H7 (cell line): ENCODE results near the gene BLVRA. TPM values are rescaled to one million over a fixed set of nuclear protein-coding genes. Genes with fewer than 3 reads are reported as not detected.

Experiments used
- DNase-seq: peaks from one replicate; pipeline ENCODE4 v3.0.0; 2012
- H3K27me3 ChIP-seq: 2 replicates; pipeline ENCODE4 v1.6.0; 2011; ENCODE audit warnings: mild to moderate bottlenecking, low read length; ENCODE audit not compliant: control insufficient read depth, insufficient read depth
- H3K36me3 ChIP-seq: replicated peaks from 2 replicates; pipeline ENCODE4 v1.5.1; 2011; ENCODE audit warnings: low read length; ENCODE audit not compliant: control insufficient read depth, insufficient read depth
- H3K4me3 ChIP-seq: 2 replicates; pipeline ENCODE4 v1.5.1; 2011; ENCODE audit warnings: low read depth, mild to moderate bottlenecking, control low read depth, low read length, moderate library complexity; ENCODE audit not compliant: insufficient read depth
- total RNA-seq: library from RNA; depleted of rRNA; stranded (reverse); fragments of >200 nt; shearing (Covaris generic); gene quantifications from 2 replicates; pipeline ENCODE4 v1.2.3, GENCODE V29; 2014; rRNA removed

The BLVRA gene
- total RNA-seq, 1 experiment from 2014 or later = 18.1 TPM

DNA sequence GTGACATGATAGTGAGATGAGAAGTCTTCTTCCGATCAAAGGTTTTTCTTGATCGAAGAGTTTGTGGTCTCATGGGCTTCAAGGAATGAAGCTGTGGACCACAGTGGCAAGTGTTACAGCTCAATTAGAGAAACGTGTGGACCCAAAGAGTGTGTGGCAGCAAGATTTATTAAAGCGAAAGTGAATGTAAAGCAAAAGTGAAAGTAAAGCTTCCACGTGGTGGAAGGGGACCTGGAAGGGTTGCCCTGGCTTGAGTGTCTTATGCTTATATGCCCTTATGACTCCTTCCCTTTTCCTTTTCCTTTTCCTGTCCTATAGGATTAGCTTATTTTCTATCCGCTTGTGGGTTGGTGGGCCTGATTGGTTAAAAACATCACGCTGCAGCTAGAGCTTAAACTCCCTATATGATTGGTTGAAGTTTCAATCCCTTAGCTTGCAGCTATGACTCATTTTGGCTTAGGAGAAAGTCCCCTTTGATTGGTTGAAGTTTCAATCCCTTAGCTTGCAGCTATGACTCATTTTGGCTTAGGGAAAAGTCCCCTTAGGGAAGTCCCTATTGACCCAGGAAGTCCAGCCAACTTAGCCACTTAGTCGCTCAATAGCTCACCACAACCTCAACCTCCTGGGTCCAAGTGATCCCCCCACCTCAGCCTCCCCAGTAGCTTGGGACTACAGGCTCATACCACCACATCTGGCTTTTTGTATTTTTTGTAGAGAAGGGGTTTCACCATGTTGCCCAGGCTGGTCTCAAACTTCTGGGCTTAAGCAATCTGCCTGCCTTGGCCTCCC lies 76.2 kb downstream of the BLVRA start:
- DNase-seq = no peak
- Histone ChIP-seq H3K36me3 (no peaks in the 10 kb centered on the region), H3K27me3 (no peaks in the 10 kb centered on the region), H3K4me3 (no peak overlapping the region)

DNA sequence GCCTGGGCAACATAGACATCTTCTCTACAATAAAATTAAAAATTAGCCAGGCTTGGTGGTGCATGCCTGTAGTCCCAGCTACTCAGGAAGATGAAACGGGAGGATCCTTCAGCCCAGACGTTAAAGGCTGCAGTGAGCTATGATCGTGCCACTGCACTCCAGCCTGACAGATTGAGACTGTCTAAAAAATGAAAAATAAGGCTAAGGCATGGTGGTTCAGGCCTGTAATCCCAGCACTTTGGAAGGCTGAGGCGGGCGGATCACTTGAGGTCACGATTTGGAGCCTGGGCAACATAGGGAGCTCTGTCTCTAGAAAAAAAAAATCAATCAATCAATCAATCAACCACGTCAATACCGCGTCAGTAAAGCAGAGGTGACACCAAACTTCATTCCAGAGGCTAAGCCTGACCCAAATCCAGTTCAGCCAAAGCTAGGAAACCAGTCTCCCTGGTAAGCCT lies 79.8 kb downstream of the BLVRA start:
- Histone ChIP-seq H3K36me3 (no peaks in the 10 kb centered on the region), H3K27me3 (no peaks in the 10 kb centered on the region), H3K4me3 (no peak overlapping the region)
- DNase-seq = no peak

DNA sequence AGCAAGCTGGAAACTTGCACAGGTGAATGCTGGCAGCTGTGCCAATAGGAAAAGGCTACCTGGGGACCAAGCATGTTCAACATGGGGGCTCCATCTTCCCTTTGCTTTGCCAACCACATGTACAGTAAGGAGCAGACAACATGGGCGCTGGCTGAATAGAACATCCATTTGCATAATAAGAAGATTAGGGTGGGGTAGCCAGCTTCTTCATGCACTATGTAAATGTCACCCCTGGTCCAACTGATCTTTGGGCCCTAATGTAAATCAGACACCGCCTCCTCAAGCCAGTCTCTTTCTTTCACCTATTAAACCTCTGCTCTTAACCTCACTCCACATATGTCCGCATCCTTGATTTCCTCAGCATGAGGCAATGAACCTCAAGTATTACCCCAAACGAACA lies 84.8 kb downstream of the BLVRA start:
- DNase-seq = no peak
- no peak overlapping the region for H3K4me3 ChIP-seq
- no peaks in the 10 kb centered on the region for H3K36me3 ChIP-seq
- H3K27me3 ChIP-seq = no peaks in the 10 kb centered on the region

DNA sequence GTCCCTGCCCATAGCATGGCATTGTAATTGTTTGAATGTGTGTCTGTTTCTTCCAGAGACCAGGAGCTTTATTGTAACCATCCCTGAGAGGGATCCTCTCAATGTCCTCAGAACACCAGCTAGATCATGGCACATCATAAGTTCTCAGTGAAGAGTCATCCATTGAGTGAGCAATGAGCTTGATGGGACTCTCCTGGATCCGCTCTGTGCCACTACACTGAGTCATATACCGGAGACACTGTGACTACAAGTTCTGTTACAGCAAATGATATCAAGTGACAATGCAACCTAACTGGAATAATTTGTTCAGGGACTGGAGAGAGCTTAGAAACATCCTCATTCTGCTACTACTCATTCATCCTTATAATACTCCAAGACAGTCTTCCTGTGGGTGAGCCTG lies 85.8 kb downstream of the BLVRA start:
- H3K27me3 ChIP-seq = no peaks in the 10 kb centered on the region
- no peaks in the 10 kb centered on the region for H3K36me3 ChIP-seq
- no peak for DNase-seq
- no peak overlapping the region for H3K4me3 ChIP-seq

DNA sequence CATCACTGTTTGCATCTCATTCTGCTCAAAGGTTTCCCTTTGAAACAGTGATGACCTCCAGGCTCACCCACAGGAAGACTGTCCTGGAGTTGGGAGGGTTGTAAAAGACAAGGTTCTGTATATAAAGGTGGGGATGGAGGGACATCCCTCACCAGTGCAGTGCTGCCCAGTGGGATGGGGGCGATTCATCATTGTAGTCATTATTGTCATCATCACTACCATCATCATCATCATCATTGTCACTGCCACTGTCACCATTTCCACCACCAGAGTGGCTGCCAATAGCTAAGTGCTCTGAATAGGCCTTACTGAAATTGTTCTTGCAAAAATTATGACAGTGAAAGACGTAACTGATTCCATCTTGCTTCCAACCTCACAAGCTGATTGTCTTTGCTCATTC lies 86.2 kb downstream of the BLVRA start:
- Histone ChIP-seq H3K4me3 (no peak overlapping the region), H3K36me3 (no peaks in the 10 kb centered on the region), H3K27me3 (no peaks in the 10 kb centered on the region)
- DNase-seq = no peak

DNA sequence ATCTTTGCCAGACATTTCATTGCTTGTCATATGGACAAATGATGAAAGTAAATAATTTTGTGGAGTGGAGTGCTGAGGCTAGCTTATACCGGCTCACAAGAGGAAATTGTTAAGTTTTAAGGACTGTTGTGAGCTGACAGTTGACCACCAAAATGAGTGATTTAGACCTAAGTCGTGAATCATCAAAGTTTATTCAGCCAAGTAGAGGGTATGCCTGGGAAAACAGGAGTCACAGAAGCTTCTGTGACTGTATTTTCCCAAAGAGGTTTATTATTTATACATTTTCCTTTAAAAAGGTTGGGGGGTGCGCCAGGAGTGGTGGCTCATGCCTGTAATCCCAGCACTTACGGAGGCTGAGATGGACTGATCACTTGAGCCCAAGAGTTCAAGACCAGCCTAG lies 89.0 kb downstream of the BLVRA start:
- Histone ChIP-seq H3K36me3 (no peaks in the 10 kb centered on the region), H3K27me3 (no peaks in the 10 kb centered on the region), H3K4me3 (no peak overlapping the region)
- DNase-seq = no peak

DNA sequence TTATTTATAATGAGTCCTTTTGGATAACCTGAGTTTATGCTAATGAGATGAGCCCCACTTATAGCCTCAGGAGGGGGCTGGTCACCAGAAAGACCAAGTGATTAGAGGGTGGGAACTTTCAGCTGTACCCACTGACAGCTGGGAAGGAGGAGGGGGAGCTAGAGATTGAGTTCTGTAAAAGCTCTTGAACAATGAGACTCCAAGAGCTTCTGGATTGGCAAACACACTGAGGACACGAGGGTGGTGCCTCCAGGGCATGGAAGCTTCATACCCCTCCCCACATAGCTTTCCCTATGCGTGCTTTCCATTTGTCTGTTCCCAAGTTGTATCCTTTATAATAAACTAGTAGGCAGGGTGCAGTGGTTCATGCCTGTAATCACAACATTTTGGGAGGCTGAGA lies 90.6 kb downstream of the BLVRA start:
- H3K36me3 ChIP-seq = no peaks in the 10 kb centered on the region
- no peak overlapping the region for H3K4me3 ChIP-seq
- DNase-seq = no peak
- H3K27me3 ChIP-seq = no peaks in the 10 kb centered on the region

DNA sequence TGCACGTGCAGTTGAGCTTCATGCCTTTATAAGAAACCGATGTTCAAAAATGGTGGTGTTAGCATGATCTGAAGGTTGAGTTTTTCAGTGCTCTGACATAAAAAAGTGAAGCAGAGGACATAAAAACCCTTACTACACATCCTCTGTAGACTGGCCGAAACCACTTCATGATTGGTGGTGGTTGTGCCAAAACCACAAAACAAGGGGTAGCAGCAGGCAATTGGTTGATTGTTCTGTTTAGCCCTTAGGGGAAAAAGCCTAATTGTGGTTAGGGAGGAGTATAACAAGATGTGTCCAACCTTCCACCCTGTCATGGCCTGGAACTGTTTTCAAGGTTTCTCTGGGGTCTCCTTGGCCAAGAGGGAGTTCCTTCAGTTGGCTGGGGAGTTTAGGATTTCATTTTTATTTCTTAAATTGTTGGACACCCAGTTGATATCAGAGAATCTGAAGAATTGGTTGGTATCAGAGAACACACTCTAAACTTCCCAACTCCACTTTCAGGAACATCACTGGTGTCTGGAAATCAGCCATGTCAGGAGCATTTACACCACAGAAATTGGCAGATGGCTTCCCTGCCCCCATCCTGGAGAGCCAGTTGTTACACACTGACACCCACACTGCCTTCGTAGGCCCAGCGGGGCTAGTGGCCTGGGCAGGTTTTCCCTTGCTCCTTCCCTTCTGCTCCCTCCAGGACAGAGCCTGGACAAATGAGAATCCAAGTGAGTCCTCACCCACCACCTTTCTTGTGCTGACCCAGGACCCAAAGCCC lies 92.1 kb downstream of the BLVRA start:
- DNase-seq = no peak
- H3K36me3 ChIP-seq = no peaks in the 10 kb centered on the region
- no peak overlapping the region for H3K4me3 ChIP-seq
- no peaks in the 10 kb centered on the region for H3K27me3 ChIP-seq

DNA sequence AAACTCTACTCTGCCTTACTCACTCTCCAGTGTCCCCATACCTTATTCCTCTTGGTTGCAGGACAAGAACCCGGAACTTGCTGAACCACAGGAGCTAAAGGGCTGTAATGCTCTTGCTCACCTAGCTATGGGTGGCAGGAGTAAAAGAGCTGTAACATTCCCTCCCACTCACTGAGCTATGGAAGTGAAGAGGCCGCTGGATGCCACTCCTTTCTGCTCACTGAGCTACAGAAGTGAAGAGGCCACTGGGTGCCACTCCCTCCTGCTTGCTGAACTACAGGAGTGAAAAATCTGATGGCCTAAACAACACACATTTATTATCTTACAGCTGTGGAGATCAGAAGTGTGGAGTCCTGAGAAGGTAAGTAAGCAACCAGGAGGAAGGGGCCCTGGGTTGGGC lies 93.3 kb downstream of the BLVRA start:
- Histone ChIP-seq H3K4me3 (no peak overlapping the region), H3K36me3 (no peaks in the 10 kb centered on the region), H3K27me3 (no peaks in the 10 kb centered on the region)
- DNase-seq = no peak

DNA sequence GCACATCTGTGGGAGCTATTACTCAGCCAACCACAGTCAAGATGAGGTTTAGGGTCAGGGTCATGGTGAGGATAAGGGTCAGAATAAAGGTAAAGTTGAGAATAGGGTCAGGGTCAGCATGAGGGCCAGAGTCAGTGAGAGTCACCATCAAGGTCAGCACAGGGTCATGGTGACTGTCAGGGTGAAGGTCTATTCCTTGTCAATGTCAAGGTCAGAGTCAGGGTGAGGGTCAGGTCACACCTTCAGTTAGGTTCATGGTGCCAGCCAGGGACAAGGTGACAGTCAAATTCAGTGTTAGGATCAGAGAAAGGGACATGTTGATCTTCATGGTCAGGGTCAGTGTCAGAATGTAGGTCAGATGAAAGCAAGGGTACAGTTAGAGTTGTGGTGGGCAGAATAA lies 96.7 kb downstream of the BLVRA start:
- Histone ChIP-seq H3K36me3 (no peaks in the 10 kb centered on the region), H3K4me3 (no peak overlapping the region), H3K27me3 (no peaks in the 10 kb centered on the region)
- DNase-seq = no peak

DNA sequence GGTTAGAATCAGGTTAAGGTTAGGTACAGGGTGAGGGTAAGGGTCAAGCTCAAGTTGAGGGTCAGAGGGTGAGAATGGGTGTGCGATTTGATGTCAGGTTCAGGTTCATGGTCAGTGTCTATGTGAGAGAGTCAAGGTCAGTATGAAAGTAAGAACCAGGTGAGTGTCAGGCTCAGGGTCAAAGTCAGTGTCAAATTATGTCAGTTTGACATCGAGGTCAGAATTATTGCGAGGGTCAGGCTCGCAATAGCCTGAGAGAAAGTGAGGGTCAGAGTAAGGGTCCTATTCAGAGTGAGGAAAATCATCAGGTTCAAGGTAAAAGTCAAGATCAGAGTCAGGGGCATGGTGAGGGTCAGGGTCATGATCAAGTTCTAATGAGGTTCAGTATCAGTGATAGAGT lies 97.8 kb downstream of the BLVRA start:
- Histone ChIP-seq H3K36me3 (no peaks in the 10 kb centered on the region), H3K27me3 (no peaks in the 10 kb centered on the region), H3K4me3 (no peak overlapping the region)
- no peak for DNase-seq

Other genes starting within 250 kb of the BLVRA start
- gene STK17A, start 175.6 kb upstream of the BLVRA start, total RNA-seq = 12.6 and 15.3 TPM in 2 replicates
- 120 and 129 TPM in 2 replicates for gene COA1, start 29.2 kb upstream of the BLVRA start, total RNA-seq
- gene MRPS24, start 110.8 kb downstream of the BLVRA start, total RNA-seq = 138 and 156 TPM in 2 replicates
- gene URGCP, start 147.9 kb downstream of the BLVRA start, total RNA-seq = 16.2 and 20.8 TPM in 2 replicates
- 5.3 and 6.1 TPM in 2 replicates for gene UBE2D4, start 167.8 kb downstream of the BLVRA start, total RNA-seq
- gene SPDYE1, start 239.2 kb downstream of the BLVRA start, total RNA-seq = not detected in 2 replicates